K562 (cell line): ENCODE results near the gene IQCN. TPM values are rescaled to one million over a fixed set of nuclear protein-coding genes. Genes with fewer than 3 reads are reported as not detected.

Experiments used
- ATAC-seq: fragments of 200-7000 bp; cut with Tn5 transposase; 3 replicates; pipeline ENCODE4 v1.9.1; 2020; ENCODE audit warnings: moderate library complexity
- BruUV-seq: library from RNA; stranded (reverse); fragments of 400-500 nt; replicated peaks from 2 replicates; lab custom pipeline; 2021; lab: Mats Ljungman, UMichigan
- CTCF ChIA-PET: fragments of 300-600 bp; formaldehyde crosslinking; extraction: SDS; loops from one replicate; lab custom pipeline; 2021; ENCODE audit warnings: low intra/inter-chr PET ratio; lab: Yijun Ruan, JAX
- POLR2A ChIA-PET: fragments of 300-600, 350-650 bp; sonication (Branson Sonifier 250); formaldehyde crosslinking; extraction: SDS; loops from one replicate; lab custom pipeline; 2021; ENCODE audit warnings: antibody characterized with exemption, inconsistent platforms; lab: Yijun Ruan, JAX
- DNase-seq, 4 experiments: peaks; one replicate each; pipeline versions ENCODE4 v3.0.0 to v3.0.0-alpha.2; 2011 to 2018; ENCODE audit warnings: low spot score in 3 of 4, mixed read lengths in 3 of 4; ENCODE audit errors: extremely low read depth in 1 of 4
- FAIRE-seq: peaks from 2 replicates; lab custom pipeline; 2011; peaks lifted over from hg19 to GRCh38; lab: Jason Lieb, UNC
- H2AFZ ChIP-seq: 2 replicates; pipeline ENCODE4 v1.6.0; 2011; ENCODE audit warnings: low read depth, low read length, control low read depth, inconsistent platforms
- H3K27ac ChIP-seq: fragments of 200-600 bp; 3 replicates; pipeline ENCODE4 v1.8.0; 2011; ENCODE audit warnings: low read depth, mild to moderate bottlenecking, control low read depth, inconsistent platforms, low read length, moderate library complexity, mixed read lengths; ENCODE audit errors: extremely low read depth
- H3K27me3 ChIP-seq, 2 experiments: fragments of 300-600 bp in 1 of 2; 2 replicates in 1 of 2; 3 replicates in 1 of 2; pipeline versions ENCODE4 v1.6.0 to v1.8.0; 2011; ENCODE audit warnings: inconsistent platforms in 2 of 2, low read length in 2 of 2, mild to moderate bottlenecking in 1 of 2, mixed read lengths in 1 of 2, moderate library complexity in 1 of 2; ENCODE audit not compliant: control insufficient read depth in 2 of 2, insufficient read depth in 2 of 2
- H3K36me3 ChIP-seq: fragments of 300-600 bp; 3 replicates; pipeline ENCODE4 v1.8.0; 2011; ENCODE audit warnings: mild to moderate bottlenecking, low read length, inconsistent platforms; ENCODE audit not compliant: control insufficient read depth, insufficient read depth
- H3K4me1 ChIP-seq, 2 experiments: fragments of 200-600 bp in 1 of 2; replicated peaks in 1 of 2; 2 replicates in 1 of 2; 3 replicates in 1 of 2; pipeline versions ENCODE4 v1.5.1 to v1.8.0; 2011; ENCODE audit warnings: inconsistent platforms in 2 of 2, low read length in 2 of 2, mild to moderate bottlenecking in 1 of 2, mixed read lengths in 1 of 2, moderate library complexity in 1 of 2; ENCODE audit not compliant: control insufficient read depth in 2 of 2, insufficient read depth in 2 of 2
- H3K4me2 ChIP-seq: 2 replicates; pipeline ENCODE4 v1.6.1; 2011; ENCODE audit warnings: low read length, control low read depth, inconsistent platforms, mixed read lengths; ENCODE audit not compliant: insufficient read depth
- H3K4me3 ChIP-seq: fragments of 200-600 bp; sonication (generic), shearing (Covaris generic); 2 replicates; pipeline ENCODE4 v1.5.1; 2016; ENCODE audit warnings: control low read depth, inconsistent platforms
- H3K79me2 ChIP-seq: fragments of 200-600 bp; 3 replicates; pipeline ENCODE4 v1.8.0; 2011; ENCODE audit warnings: low read length, inconsistent platforms; ENCODE audit not compliant: control insufficient read depth, insufficient read depth
- H3K9ac ChIP-seq, 2 experiments: 2 replicates each; pipeline versions ENCODE4 v1.6.0 to v1.6.1; 2011; ENCODE audit warnings: low read depth in 2 of 2, low read length in 2 of 2, control low read depth in 1 of 2, inconsistent platforms in 1 of 2, mild to moderate bottlenecking in 1 of 2, mixed read lengths in 1 of 2; ENCODE audit not compliant: insufficient read depth in 1 of 2
- H3K9me1 ChIP-seq: one replicate; pipeline ENCODE4 v1.6.0; 2011; ENCODE audit warnings: inconsistent platforms, mild to moderate bottlenecking, low read length, moderate library complexity; ENCODE audit not compliant: control insufficient read depth, insufficient read depth
- H3K9me3 ChIP-seq: replicated peaks from 2 replicates; pipeline ENCODE4 v1.5.1; 2011; ENCODE audit warnings: low read depth, low read length, inconsistent platforms; ENCODE audit not compliant: control insufficient read depth, insufficient read depth
- H4K20me1 ChIP-seq: replicated peaks from 2 replicates; pipeline ENCODE4 v1.6.1; 2011; ENCODE audit warnings: low read length, inconsistent platforms, mixed read lengths; ENCODE audit not compliant: control insufficient read depth, insufficient read depth
- BHLHE40 ChIP-seq: IDR thresholded peaks from 2 replicates; pipeline ENCODE4 v1.6.1; 2011; ENCODE audit warnings: low read length, improper control_type of control experiment
- CBFA2T3 ChIP-seq: fragments of 450-650 bp; IDR thresholded peaks from 2 replicates; pipeline ENCODE4 v1.6.1; 2017
- GMEB1 ChIP-seq: fragments of 250-450 bp; sonication (Bioruptor Pico); IDR thresholded peaks from 2 replicates; pipeline ENCODE4 v1.4.0; 2020; ENCODE audit warnings: mild to moderate bottlenecking
- HNRNPK ChIP-seq: fragments of 200-400 bp; formaldehyde crosslinking; IDR thresholded peaks from one replicate; pipeline ENCODE4 v1.6.1; 2018; ENCODE audit warnings: mild to moderate bottlenecking, low read depth, low read length; ENCODE audit not compliant: poor library complexity, severe bottlenecking
- LCOR ChIP-seq: sonication (generic); formaldehyde crosslinking; IDR thresholded peaks from 2 replicates; pipeline ENCODE4 v1.8.0; 2022; ENCODE audit warnings: mild to moderate bottlenecking, missing genetic modification reagents
- NCOA4 ChIP-seq: fragments of 450-650 bp; IDR thresholded peaks from 2 replicates; pipeline ENCODE4 v1.6.1; 2018; ENCODE audit warnings: mild to moderate bottlenecking; ENCODE audit not compliant: partially characterized antibody
- ZBTB33 ChIP-seq: sonication (generic); formaldehyde crosslinking; IDR thresholded peaks from 2 replicates; pipeline ENCODE4 v1.8.1; 2023; ENCODE audit warnings: mild to moderate bottlenecking, missing genetic modification reagents
- ZSCAN29 ChIP-seq: fragments of 450-650 bp; IDR thresholded peaks from 2 replicates; pipeline ENCODE4 v1.6.1; 2017
- WGBS: fragments of 100-300 bp; shearing (Covaris generic); methylation state at CpG from one replicate; pipeline ENCODE4 v1.1.6; 2016; ENCODE audit warnings: low coverage, mixed read lengths; ENCODE audit not compliant: insufficient coverage; ENCODE audit errors: missing lambda C conversion rate; 5-methylcytosine and 5-hydroxymethylcytosine counted together
- in situ Hi-C: fragments of 300-500 bp; cut with MboI; formaldehyde crosslinking; loops from 4 replicates; pipeline ENCODE4 v1.15.0; 2018; ENCODE audit warnings: inconsistent platforms, mixed read lengths
- intact Hi-C: fragments of 100-400 bp; cut with micrococcal nuclease; formaldehyde crosslinking; loops from 2 replicates; pipeline ENCODE4 v1.14.2; 2022
- polyA plus RNA-seq, 8 experiments: library from polyadenylated mRNA; depleted of rRNA in 4 of 8; stranded (reverse) in 5 of 8; unstranded in 3 of 8; fragments of >200 nt; fragmentation: Nextera tagmentation in 2 of 8; fragmentation: Illumina TruSeq in 1 of 8; extraction: Ambion mirVana in 2 of 8; extraction: Trizol in 1 of 8; gene quantifications; 2 replicates each; pipeline versions ENCODE4 v1.2.1 to v1.2.3, GENCODE V29; 2011 to 2014; ENCODE audit warnings: inconsistent platforms in 1 of 8, missing spikeins in 1 of 8
- total RNA-seq, 7 experiments: library from RNA; depleted of rRNA in 6 of 7; stranded (reverse); fragments of >200 nt in 6 of 7; fragmentation: Illumina TruSeq in 2 of 7; extraction: Trizol in 2 of 7; gene quantifications; 2 replicates each; pipeline versions ENCODE4 v1.2.1 to v1.2.3, GENCODE V29; 2011 to 2021; ENCODE audit warnings: low replicate concordance in 1 of 7
- TF ChIP-seq, protein P1 (sequence below): fragments of 450-650 bp; formaldehyde crosslinking; IDR thresholded peaks from 2 replicates; pipeline ENCODE4 v1.4.0; 2020; ENCODE audit warnings: mild to moderate bottlenecking, moderate library complexity
- TF ChIP-seq, protein P2 (sequence below): IDR thresholded peaks from 2 replicates; pipeline ENCODE4 v1.6.1; 2014; ENCODE audit warnings: antibody characterized with exemption

Gene IQCN
- total and polyA plus RNA-seq, 9 of the 15 experiments (the other 6 are each of a cell fraction or from before 2014, with no cell fraction given), result 0.01 to 0.07 (median 0.04) TPM; not detected in 3

GRCh38 chr19:18261474-18261873 lies 12.8 kb downstream of the IQCN start:
- 33% methylated on average over 2 of the region's 2 CpGs for WGBS
- FAIRE-seq, result no peak

GRCh38 chr19:18259893-18260292 lies 14.4 kb downstream of the IQCN start:
- ATAC-seq, result no peak
- FAIRE-seq, result no peak
- Histone ChIP-seq H3K4me3 (no peak overlapping the region), H4K20me1 (no peaks in the 10 kb centered on the region), H3K79me2 (no peaks in the 10 kb centered on the region), H3K9ac (no peak overlapping the region), H2AFZ (no peak overlapping the region), H3K27ac (no peak overlapping the region), H3K9me3 (no peaks in the 10 kb centered on the region), H3K9me1 (no peaks in the 10 kb centered on the region), H3K4me1 (peaks cover 8 to 38% of the 10 kb centered on the region in 2 experiments), H3K4me2 (no peak overlapping the region), H3K27me3 (peaks cover 5 to 22% of the 10 kb centered on the region in 2 experiments; a peak in 3 of 5 replicates), H3K36me3 (no peaks in the 10 kb centered on the region)
- no TSS peak for BruUV-seq
- intact Hi-C loops, result no loop called here
- CTCF ChIA-PET, result no interaction called here
- 2% methylated on average over 4 of the region's 4 CpGs for WGBS
- POLR2A ChIA-PET, result interaction anchor here (0.5 to 3.4 kb wide), 4 partner anchors 19 to 562 kb away, joined by 3 to 22 read pairs (median 4); no protein-coding TSS in a partner anchor
- in situ Hi-C loops, result loop anchor here (5.0 kb wide), 1 partner anchor 158 kb away; no protein-coding TSS in a partner anchor
- no peak for DNase-seq
- TF ChIP-seq NCOA4 (no peak), GMEB1 (no peak), LCOR (CRISPR knock-in tag) (no peak), ZBTB33 (CRISPR knock-in tag) (no peak), BHLHE40 (no peak)
- TF ChIP-seq, protein P1, sequence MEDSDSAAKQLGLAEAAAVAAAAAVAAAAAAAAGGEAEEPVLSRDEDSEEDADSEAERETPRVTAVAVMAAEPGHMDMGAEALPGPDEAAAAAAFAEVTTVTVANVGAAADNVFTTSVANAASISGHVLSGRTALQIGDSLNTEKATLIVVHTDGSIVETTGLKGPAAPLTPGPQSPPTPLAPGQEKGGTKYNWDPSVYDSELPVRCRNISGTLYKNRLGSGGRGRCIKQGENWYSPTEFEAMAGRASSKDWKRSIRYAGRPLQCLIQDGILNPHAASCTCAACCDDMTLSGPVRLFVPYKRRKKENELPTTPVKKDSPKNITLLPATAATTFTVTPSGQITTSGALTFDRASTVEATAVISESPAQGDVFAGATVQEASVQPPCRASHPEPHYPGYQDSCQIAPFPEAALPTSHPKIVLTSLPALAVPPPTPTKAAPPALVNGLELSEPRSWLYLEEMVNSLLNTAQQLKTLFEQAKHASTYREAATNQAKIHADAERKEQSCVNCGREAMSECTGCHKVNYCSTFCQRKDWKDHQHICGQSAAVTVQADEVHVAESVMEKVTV (CRISPR knock-in tag), result no peak
- TF ChIP-seq, protein P2, sequence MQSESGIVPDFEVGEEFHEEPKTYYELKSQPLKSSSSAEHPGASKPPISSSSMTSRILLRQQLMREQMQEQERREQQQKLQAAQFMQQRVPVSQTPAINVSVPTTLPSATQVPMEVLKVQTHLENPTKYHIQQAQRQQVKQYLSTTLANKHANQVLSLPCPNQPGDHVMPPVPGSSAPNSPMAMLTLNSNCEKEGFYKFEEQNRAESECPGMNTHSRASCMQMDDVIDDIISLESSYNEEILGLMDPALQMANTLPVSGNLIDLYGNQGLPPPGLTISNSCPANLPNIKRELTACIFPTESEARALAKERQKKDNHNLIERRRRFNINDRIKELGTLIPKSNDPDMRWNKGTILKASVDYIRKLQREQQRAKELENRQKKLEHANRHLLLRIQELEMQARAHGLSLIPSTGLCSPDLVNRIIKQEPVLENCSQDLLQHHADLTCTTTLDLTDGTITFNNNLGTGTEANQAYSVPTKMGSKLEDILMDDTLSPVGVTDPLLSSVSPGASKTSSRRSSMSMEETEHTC, result no peak

More at GRCh38 chr19:18261474-18261873, 12.8 kb downstream of the IQCN start:
- Histone ChIP-seq H3K4me3 (no peak overlapping the region), H3K9ac (no peak overlapping the region), H3K9me3 (no peaks in the 10 kb centered on the region), H3K27me3 (peaks cover 5 to 17% of the 10 kb centered on the region in 2 experiments; a peak in 3 of 5 replicates), H3K79me2 (no peaks in the 10 kb centered on the region), H2AFZ (no peak overlapping the region), H3K36me3 (no peaks in the 10 kb centered on the region), H3K4me2 (no peak overlapping the region), H3K9me1 (no peaks in the 10 kb centered on the region), H3K4me1 (peaks cover 8 to 36% of the 10 kb centered on the region in 2 experiments), H4K20me1 (no peaks in the 10 kb centered on the region), H3K27ac (no peak overlapping the region)
- ChIA-PET CTCF (no interaction called here), POLR2A (interaction anchor here (0.9 to 2.9 kb wide), 4 partner anchors 14 to 76 kb away, joined by 4 to 35 read pairs (median 6); partner anchors contain the start of gene IQCN)
- intact Hi-C loops, result no loop called here
- in situ Hi-C loops, result no loop called here
- no peak for DNase-seq
- ATAC-seq, result no peak
- TF ChIP-seq ZSCAN29, result no peak
- TF ChIP-seq CBFA2T3, result no peak
- no peak for TF ChIP-seq HNRNPK
- no TSS peak for BruUV-seq
